Measurements from ENCODE around the gene PARD3B. TPM values are rescaled to one million over a fixed set of nuclear protein-coding genes. Genes with fewer than 3 reads are reported as not detected.

PARD3B gene
- polyA plus RNA-seq, 3 donors = 33.1 to 35.6 (median 33.6) TPM

- DNase-seq (ENCODE audit: extremely low read depth in 1 of 11, low read depth in 9 of 11, low spot score in 4 of 11) = no peak
Observed at GRCh38 chr2:204722207-204722606, 176.9 kb downstream of the PARD3B start.

GRCh38 chr2:204722691-204723090 lies 177.4 kb downstream of the PARD3B start:
- no peak for DNase-seq (ENCODE audit: extremely low read depth in 1 of 11, low read depth in 9 of 11, low spot score in 4 of 11)

GRCh38 chr2:204725693-204726360 lies 180.6 kb downstream of the PARD3B start:
- no peak for DNase-seq (ENCODE audit: extremely low read depth in 1 of 11, low read depth in 9 of 11, low spot score in 4 of 11)

- no peak for DNase-seq (ENCODE audit: extremely low read depth in 1 of 11, low read depth in 9 of 11, low spot score in 4 of 11)
Observed at GRCh38 chr2:204726831-204727230, 181.6 kb downstream of the PARD3B start.

- no peak for DNase-seq (ENCODE audit: extremely low read depth in 1 of 11, low read depth in 9 of 11, low spot score in 4 of 11)
Observed at GRCh38 chr2:204727368-204727767, 182.1 kb downstream of the PARD3B start.

- no peak for DNase-seq (ENCODE audit: extremely low read depth in 1 of 11, low read depth in 9 of 11, low spot score in 4 of 11)
Observed at GRCh38 chr2:204730603-204731002, 185.3 kb downstream of the PARD3B start.

- no peak for DNase-seq (ENCODE audit: extremely low read depth in 1 of 11, low read depth in 9 of 11, low spot score in 4 of 11)
Observed at GRCh38 chr2:204732019-204732418, 186.7 kb downstream of the PARD3B start.

GRCh38 chr2:204737296-204737695 lies 192.0 kb downstream of the PARD3B start:
- DNase-seq (ENCODE audit: extremely low read depth in 1 of 11, low read depth in 9 of 11, low spot score in 4 of 11) = no peak

- DNase-seq (ENCODE audit: extremely low read depth in 1 of 11, low read depth in 9 of 11, low spot score in 4 of 11) = no peak
Observed at GRCh38 chr2:204738721-204739120, 193.4 kb downstream of the PARD3B start.

GRCh38 chr2:204743393-204743960 lies 198.2 kb downstream of the PARD3B start:
- no peak for DNase-seq (ENCODE audit: extremely low read depth in 1 of 11, low read depth in 9 of 11, low spot score in 4 of 11)

- DNase-seq (ENCODE audit: extremely low read depth in 1 of 11, low read depth in 9 of 11, low spot score in 4 of 11) = peak in 2 of 11 donors; percentile 2 to 28
Observed at GRCh38 chr2:204744506-204744905, 199.2 kb downstream of the PARD3B start.

GRCh38 chr2:204748286-204748685 lies 203.0 kb downstream of the PARD3B start:
- DNase-seq (ENCODE audit: extremely low read depth in 1 of 11, low read depth in 9 of 11, low spot score in 4 of 11) = no peak

- DNase-seq (ENCODE audit: extremely low read depth in 1 of 11, low read depth in 9 of 11, low spot score in 4 of 11) = no peak
Observed at GRCh38 chr2:204749319-204749718, 204.0 kb downstream of the PARD3B start.

- no peak for DNase-seq (ENCODE audit: extremely low read depth in 1 of 11, low read depth in 9 of 11, low spot score in 4 of 11)
Observed at GRCh38 chr2:204750389-204750788, 205.1 kb downstream of the PARD3B start.

GRCh38 chr2:204751472-204751871 lies 206.2 kb downstream of the PARD3B start:
- no peak for DNase-seq (ENCODE audit: extremely low read depth in 1 of 11, low read depth in 9 of 11, low spot score in 4 of 11)

GRCh38 chr2:204753841-204754240 lies 208.6 kb downstream of the PARD3B start:
- no peak for DNase-seq (ENCODE audit: extremely low read depth in 1 of 11, low read depth in 9 of 11, low spot score in 4 of 11)

- DNase-seq (ENCODE audit: extremely low read depth in 1 of 11, low read depth in 9 of 11, low spot score in 4 of 11) = no peak
Observed at GRCh38 chr2:204754898-204755297, 209.6 kb downstream of the PARD3B start.

GRCh38 chr2:204763974-204764703 lies 218.9 kb downstream of the PARD3B start:
- DNase-seq (ENCODE audit: extremely low read depth in 1 of 11, low read depth in 9 of 11, low spot score in 4 of 11) = no peak

GRCh38 chr2:204770735-204771134 lies 225.5 kb downstream of the PARD3B start:
- DNase-seq (ENCODE audit: extremely low read depth in 1 of 11, low read depth in 9 of 11, low spot score in 4 of 11) = no peak

- no peak for DNase-seq (ENCODE audit: extremely low read depth in 1 of 11, low read depth in 9 of 11, low spot score in 4 of 11)
Observed at GRCh38 chr2:204771721-204772120, 226.4 kb downstream of the PARD3B start.

Data from renal cortex interstitium (tissue), 11 donors.